Fibroblast of lung (primary cell): ENCODE measurements around the gene PSMD13.

Experiments used
- EZH2 ChIP-seq: IDR thresholded peaks from 2 replicates; pipeline ENCODE4 v1.5.1; 2012; ENCODE audit warnings: low read length, control low read depth, mild to moderate bottlenecking; ENCODE audit errors: missing control alignments
- TF ChIP-seq, protein P1 (sequence below), 2 donors: IDR thresholded peaks in 1 of 2; conservative IDR thresholded peaks in 1 of 2; 1 replicate in 1 of 2; 2 replicates in 1 of 2; pipeline ENCODE4 v1.5.1; 2011 to 2012; ENCODE audit warnings: low read length in 2 of 2, control low read depth in 1 of 2, inconsistent platforms in 1 of 2, low read depth in 1 of 2, mild to moderate bottlenecking in 1 of 2

DNA sequence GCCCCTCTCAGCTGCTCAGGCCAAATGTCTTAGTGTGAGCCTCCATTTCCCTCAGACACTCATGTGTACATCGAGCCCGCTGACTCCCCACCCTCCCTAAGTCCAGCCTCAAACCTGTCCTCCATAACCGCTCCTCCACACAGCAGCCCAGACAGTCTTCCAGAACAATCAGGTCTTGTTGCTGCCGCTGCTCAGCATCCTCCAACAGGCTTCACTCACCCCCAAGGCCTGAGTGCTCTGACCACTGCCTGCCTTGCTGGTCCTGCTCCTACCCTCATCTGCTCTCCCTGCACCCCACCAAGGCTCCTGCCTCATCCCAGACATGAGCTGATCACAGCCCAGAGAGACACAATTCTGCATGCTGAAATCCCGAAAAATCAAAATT, 17.1 kb downstream of the PSMD13 start:
- TF ChIP-seq, protein P1, sequence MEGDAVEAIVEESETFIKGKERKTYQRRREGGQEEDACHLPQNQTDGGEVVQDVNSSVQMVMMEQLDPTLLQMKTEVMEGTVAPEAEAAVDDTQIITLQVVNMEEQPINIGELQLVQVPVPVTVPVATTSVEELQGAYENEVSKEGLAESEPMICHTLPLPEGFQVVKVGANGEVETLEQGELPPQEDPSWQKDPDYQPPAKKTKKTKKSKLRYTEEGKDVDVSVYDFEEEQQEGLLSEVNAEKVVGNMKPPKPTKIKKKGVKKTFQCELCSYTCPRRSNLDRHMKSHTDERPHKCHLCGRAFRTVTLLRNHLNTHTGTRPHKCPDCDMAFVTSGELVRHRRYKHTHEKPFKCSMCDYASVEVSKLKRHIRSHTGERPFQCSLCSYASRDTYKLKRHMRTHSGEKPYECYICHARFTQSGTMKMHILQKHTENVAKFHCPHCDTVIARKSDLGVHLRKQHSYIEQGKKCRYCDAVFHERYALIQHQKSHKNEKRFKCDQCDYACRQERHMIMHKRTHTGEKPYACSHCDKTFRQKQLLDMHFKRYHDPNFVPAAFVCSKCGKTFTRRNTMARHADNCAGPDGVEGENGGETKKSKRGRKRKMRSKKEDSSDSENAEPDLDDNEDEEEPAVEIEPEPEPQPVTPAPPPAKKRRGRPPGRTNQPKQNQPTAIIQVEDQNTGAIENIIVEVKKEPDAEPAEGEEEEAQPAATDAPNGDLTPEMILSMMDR (conservative IDR thresholded peaks at IDR 0.05 in 1 of 2, IDR thresholded peaks at IDR 0.05 in 1 of 2; ENCODE audit: low read depth in 1 of 2, low read length in 2 of 2) = no peak
- no peak for TF ChIP-seq EZH2
